ENCODE measurements around the gene ICAM3. TPM values are rescaled to one million over a fixed set of nuclear protein-coding genes. Genes with fewer than 3 reads are reported as not detected.

Gene ICAM3
- total RNA-seq, 1 experiment from 2014 or later: 28.3 TPM

DNA sequence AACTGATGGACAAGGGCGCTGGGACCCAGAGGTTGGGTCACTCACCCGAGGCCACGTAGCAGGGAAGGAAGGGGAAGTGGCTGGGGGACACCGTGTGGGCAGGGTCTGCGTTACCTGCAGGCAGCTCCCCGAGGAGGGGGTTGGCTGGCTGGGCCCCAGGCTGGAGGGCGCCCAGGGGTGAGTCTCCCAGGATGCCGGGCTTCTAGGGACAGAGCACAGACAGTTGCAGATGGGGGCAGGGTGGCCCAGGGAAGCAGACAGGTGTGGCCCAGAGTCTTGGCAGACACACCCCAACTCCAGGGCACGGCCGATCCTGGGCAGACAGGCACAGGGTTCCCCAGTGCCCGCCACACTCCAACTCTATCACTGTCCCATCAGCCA lies 18.0 kb downstream of the ICAM3 start:
- H2BK12ac ChIP-seq (ENCODE audit: insufficient read length, low read depth, low read length): no peak overlapping the region
- H3K56ac ChIP-seq (ENCODE audit: insufficient read length, low read depth, low read length): no peak overlapping the region
- H4K20me1 ChIP-seq (ENCODE audit: control insufficient read depth, insufficient read depth, insufficient read length): no peaks in the 10 kb centered on the region
- H3K27ac ChIP-seq (ENCODE audit: insufficient read length, low read depth, low read length): no peak overlapping the region
- H3K14ac ChIP-seq (ENCODE audit: insufficient read depth, low read length): no peak overlapping the region
- H2AK5ac ChIP-seq (ENCODE audit: insufficient read length, low read length): no peak overlapping the region
- Mint-ChIP-seq H3K4me3 (no peak overlapping the region), H3K27me3 (ENCODE audit: low read depth) (no peaks in the 10 kb centered on the region), H3K4me1 (peaks cover under 1% of the 10 kb centered on the region in 2 experiments; a peak in 3 of 4 replicates), H3K36me3 (ENCODE audit: insufficient read depth in 1 of 3, low read depth in 3 of 3) (peaks cover 25 to 69% (median 52%) of the 10 kb centered on the region in 3 experiments), H3K27ac (no peak overlapping the region), H3K9me3 (no peaks in the 10 kb centered on the region; a peak in 1 of 5 replicates)
- no peak overlapping the region for H3T11ph ChIP-seq (ENCODE audit: low read length)
- no peak overlapping the region for H2AFZ ChIP-seq (ENCODE audit: low read length)
- no peaks in the 10 kb centered on the region for H3K79me2 ChIP-seq (ENCODE audit: insufficient read depth, low read length)
- no peaks in the 10 kb centered on the region for H3K79me1 ChIP-seq (ENCODE audit: insufficient read depth, low read depth, low read length, poor library complexity, severe bottlenecking)
- H2BK15ac ChIP-seq (ENCODE audit: low read depth, low read length): no peak overlapping the region
- no peak overlapping the region for H3K4ac ChIP-seq (ENCODE audit: low read depth, low read length)
- no peak overlapping the region for H4K5ac ChIP-seq (ENCODE audit: insufficient read length, low read depth, low read length)
- H3K18ac ChIP-seq (ENCODE audit: insufficient read length, low read depth, low read length): no peak overlapping the region
- H4K8ac ChIP-seq (replicated peaks; ENCODE audit: insufficient read length, low read depth, low read length): no peak overlapping the region
- no peaks in the 10 kb centered on the region for H3K23me2 ChIP-seq (ENCODE audit: insufficient read length, low read depth, low read length, poor library complexity, severe bottlenecking)
- no peaks in the 10 kb centered on the region for H3K9me3 ChIP-seq (ENCODE audit: control insufficient read depth, low read depth, low read length)
- H4K91ac ChIP-seq (ENCODE audit: insufficient read length, low read depth, low read length): no peak overlapping the region
- TF ChIP-seq, protein P1, sequence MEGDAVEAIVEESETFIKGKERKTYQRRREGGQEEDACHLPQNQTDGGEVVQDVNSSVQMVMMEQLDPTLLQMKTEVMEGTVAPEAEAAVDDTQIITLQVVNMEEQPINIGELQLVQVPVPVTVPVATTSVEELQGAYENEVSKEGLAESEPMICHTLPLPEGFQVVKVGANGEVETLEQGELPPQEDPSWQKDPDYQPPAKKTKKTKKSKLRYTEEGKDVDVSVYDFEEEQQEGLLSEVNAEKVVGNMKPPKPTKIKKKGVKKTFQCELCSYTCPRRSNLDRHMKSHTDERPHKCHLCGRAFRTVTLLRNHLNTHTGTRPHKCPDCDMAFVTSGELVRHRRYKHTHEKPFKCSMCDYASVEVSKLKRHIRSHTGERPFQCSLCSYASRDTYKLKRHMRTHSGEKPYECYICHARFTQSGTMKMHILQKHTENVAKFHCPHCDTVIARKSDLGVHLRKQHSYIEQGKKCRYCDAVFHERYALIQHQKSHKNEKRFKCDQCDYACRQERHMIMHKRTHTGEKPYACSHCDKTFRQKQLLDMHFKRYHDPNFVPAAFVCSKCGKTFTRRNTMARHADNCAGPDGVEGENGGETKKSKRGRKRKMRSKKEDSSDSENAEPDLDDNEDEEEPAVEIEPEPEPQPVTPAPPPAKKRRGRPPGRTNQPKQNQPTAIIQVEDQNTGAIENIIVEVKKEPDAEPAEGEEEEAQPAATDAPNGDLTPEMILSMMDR (conservative IDR thresholded peaks at IDR 0.05): no peak
- no peak overlapping the region for H3K9ac ChIP-seq (ENCODE audit: extremely low read depth, insufficient read length, low read length)
- no peak overlapping the region for H3K23ac ChIP-seq (ENCODE audit: insufficient read length, low read depth, low read length)
- no peaks in the 10 kb centered on the region for H3K4me1 ChIP-seq (ENCODE audit: insufficient read depth, low read length)
- no peak for DNase-seq
- no peak overlapping the region for H2BK120ac ChIP-seq (ENCODE audit: low read depth, low read length, poor library complexity, severe bottlenecking)
- no CpG with 5 or more reads among the region's 11 CpGs for WGBS (ENCODE audit: extremely low coverage, insufficient read length, low lambda C conversion rate)
- no peak overlapping the region for H3K4me2 ChIP-seq (ENCODE audit: insufficient read depth, insufficient read length, low read length)
- no peaks in the 10 kb centered on the region for H3K27me3 ChIP-seq (ENCODE audit: insufficient read depth, low read length)
- H2BK20ac ChIP-seq (ENCODE audit: low read depth, low read length, poor library complexity, severe bottlenecking): no peak overlapping the region
- no peak overlapping the region for H2BK5ac ChIP-seq (ENCODE audit: insufficient read length, low read length)

Measured in H9 (cell line).